ENCODE data around the gene VSTM1.
"Not testable (repeated sequence)": the region's sequence is repeated elsewhere in the genome, so short reads cannot be mapped to it uniquely, and the experiment has no call there.

VSTM1 gene, protein sequence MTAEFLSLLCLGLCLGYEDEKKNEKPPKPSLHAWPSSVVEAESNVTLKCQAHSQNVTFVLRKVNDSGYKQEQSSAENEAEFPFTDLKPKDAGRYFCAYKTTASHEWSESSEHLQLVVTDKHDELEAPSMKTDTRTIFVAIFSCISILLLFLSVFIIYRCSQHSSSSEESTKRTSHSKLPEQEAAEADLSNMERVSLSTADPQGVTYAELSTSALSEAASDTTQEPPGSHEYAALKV

DNA sequence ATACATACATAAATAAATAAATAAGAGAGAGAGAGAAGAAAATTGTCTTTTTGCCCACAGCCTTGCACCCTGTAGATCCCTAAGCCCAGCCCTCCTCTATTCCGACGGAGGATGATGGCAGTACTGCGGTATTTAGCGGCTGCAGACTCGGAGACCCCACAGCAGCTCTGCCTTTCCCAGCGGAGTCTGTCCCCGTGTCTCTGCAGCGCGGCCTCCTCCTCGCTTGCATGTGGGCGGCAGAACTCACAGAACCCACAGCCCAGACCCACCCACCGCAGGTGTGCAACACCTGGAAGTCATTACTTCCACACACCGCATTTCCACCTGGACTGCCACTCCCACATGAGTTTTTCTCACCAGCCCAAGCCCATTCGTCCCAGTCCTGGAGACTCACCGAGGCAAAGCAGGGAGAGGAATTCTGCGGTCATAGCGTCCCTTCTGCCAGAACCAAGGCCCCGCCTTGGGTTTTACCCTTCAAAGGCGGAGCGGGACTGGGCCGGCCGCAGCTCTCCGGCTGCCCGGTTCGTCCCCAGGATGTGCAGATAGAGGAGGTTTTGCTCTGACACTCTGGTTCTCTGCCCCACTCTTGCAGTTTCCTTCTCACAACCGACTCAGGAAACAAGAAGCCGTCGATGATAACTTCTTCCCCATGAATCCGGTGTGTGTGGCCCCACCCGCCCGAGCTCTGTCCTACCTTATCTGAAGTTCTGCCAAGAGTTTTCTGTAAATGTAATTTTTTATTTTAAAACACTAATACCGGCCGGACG lies at the start of gene VSTM1:
Gene VSTM1, minus strand, starts transcription at position 548 of the 767 bp plus-strand sequence. Its CDS starts 120 bp downstream, at position 428.
- DNase-seq (ENCODE audit: insufficient read length, low spot score) (no peak), FAIRE-seq (no peak)
- TF ChIP-seq POLR2A (IDR thresholded peaks at IDR 0.05; ENCODE audit: low read depth, low read length) = no peak

DNA sequence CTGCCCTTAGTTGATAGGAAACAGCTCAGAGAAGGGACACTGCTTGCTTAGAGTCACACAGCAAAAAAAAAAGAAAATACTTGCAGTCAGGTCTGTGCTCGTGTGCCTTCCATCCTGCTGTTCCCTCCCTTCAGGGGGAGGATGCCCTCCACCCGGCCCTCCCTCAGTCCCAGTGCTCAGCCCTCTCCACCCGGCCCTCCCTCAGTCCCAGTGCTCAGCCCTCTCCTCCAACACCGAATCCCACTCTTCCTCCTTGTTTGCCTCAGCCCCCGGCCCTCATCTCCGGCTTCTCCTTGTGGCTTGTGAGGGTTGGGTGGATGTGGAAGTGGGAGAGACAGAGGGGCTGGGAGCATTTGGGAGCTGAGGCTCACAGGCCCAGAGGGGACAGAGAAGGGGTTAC lies 46.0 kb upstream of the VSTM1 start:
- DNase-seq (ENCODE audit: insufficient read length, low spot score) = no peak
- no peak for FAIRE-seq
- no peak for TF ChIP-seq POLR2A (IDR thresholded peaks at IDR 0.05; ENCODE audit: low read depth, low read length)

DNA sequence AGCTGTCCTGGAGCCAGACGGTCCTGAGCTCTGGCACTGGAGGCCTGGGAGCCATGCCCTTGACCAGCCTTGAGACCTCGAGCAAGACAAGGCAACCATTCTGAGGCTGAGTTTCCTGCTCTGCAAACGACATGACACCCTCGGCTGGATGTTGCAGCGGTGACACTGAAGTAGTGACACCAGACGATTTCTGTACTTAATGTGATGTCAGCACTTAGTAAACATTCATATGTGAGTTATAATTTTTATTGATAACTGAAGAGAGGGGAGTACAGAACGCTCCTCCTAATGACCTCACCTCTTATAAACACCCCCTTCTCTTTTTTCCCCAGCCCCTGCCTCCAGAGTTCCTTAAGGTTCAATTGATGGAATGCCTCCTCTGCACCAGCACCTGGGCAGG lies 44.8 kb upstream of the VSTM1 start:
- no peak for FAIRE-seq
- DNase-seq (ENCODE audit: insufficient read length, low spot score) = no peak
- no peak for TF ChIP-seq POLR2A (IDR thresholded peaks at IDR 0.05; ENCODE audit: low read depth, low read length)

DNA sequence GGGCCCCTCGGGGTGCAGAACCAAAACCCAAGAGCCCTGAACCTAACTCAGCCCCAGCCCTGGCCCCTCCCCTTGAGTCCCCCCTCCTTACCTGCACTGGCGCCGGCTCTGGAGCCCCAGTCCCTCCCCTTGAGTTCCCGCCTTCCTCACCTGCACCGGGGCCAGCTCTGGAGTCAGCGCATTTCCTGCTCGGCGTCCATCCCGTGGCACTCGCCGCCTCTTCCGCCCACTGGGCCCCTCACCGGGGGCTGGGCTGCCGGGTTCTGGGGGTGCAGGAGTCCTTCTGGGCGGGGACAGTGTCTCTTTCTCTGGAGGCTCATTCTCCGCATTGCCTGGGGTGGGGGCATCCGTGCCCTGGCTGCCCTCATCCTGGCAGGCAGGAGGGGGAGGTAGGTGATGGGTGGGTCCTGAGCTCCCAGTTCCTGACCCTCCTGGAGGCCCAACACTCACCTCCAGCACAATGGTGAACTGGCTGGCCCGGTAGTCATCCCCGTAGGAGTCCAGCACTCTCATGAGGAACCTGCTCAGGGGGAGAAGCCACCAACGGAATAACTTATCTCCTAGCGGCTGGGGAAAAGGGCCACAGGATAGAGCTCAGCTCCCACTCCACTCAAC lies 44.3 kb upstream of the VSTM1 start:
- no peak for TF ChIP-seq POLR2A (IDR thresholded peaks at IDR 0.05; ENCODE audit: low read depth, low read length)
- DNase-seq (ENCODE audit: insufficient read length, low spot score) (no peak), FAIRE-seq (no peak)

DNA sequence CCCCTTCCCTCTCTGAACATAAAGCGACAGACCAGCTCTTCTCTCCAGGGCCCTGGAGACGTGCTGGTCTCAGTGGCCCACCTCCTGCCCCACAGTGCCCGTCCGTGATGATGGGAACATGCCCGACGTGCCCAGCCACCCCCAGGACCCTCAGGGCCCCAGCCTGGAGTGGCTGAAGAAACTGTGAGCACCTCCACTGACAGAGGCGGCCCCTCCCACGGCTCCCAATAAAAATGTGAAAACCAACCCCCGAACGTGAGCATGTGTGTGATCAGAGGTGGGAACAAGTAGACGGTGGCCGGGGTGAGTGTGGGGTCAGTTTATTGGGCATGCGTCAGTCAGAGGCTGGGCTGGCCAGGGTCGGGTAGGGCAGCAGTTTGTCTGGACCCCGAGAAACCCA lies 43.0 kb upstream of the VSTM1 start:
- DNase-seq (ENCODE audit: insufficient read length, low spot score) (no peak), FAIRE-seq (no peak)
- TF ChIP-seq POLR2A (IDR thresholded peaks at IDR 0.05; ENCODE audit: low read depth, low read length) = no peak

DNA sequence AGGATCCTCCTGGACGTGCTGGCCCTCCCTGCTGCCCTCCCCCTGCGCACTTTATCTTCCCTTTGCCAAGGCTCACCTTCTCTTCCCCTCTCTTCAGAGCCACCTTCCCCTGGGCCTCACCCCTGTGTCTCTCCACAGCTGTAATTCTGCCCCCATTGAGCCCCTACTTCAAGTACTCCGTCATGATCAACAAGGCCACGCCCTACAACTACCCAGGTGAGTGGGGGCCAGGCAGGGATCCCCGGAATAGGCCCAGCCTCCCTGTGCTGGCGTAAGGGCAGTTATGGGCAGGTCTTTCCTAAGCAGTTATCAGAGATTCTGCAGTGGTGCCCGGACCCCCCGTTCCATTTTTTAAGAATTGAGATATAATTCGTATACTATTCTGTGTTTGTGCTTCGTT lies 42.1 kb upstream of the VSTM1 start:
- no peak for FAIRE-seq
- no peak for DNase-seq (ENCODE audit: insufficient read length, low spot score)
- no peak for TF ChIP-seq POLR2A (IDR thresholded peaks at IDR 0.05; ENCODE audit: low read depth, low read length)

DNA sequence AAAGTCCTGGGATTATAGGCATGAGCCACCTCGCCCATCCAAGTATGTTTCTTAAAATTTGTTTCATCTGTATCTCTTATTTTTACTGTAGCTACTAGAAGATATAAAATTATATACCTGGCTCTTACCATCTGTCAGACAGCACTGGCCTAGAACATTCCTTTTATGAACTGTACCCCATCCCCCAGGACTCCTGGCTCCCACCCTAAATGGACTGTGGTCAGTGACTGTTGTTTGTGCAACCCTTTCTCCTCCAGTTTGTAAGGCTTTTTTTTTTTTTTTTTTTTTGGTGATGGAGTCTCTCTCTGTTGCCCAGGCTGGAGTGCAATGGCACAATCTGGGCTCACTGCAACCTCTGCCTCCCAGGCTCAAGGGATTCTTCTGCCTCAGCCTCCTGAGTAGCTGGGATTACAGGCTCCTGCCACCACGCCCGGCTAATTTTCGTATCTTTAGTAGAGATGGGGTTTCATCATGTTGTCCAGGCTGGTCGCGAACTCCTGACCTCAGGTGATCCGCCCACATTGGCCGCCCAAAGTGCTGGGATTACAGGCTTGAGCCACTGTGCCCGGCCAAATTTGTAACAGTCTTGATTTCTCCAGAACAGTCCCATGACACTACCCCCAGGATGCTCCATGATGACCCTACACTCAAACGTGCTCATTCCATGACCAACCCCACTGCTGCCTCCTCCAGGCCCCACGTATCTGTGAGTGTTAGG lies 41.5 kb upstream of the VSTM1 start:
- no peak for TF ChIP-seq POLR2A (IDR thresholded peaks at IDR 0.05; ENCODE audit: low read depth, low read length)
- FAIRE-seq (no peak), DNase-seq (ENCODE audit: insufficient read length, low spot score) (no peak)

DNA sequence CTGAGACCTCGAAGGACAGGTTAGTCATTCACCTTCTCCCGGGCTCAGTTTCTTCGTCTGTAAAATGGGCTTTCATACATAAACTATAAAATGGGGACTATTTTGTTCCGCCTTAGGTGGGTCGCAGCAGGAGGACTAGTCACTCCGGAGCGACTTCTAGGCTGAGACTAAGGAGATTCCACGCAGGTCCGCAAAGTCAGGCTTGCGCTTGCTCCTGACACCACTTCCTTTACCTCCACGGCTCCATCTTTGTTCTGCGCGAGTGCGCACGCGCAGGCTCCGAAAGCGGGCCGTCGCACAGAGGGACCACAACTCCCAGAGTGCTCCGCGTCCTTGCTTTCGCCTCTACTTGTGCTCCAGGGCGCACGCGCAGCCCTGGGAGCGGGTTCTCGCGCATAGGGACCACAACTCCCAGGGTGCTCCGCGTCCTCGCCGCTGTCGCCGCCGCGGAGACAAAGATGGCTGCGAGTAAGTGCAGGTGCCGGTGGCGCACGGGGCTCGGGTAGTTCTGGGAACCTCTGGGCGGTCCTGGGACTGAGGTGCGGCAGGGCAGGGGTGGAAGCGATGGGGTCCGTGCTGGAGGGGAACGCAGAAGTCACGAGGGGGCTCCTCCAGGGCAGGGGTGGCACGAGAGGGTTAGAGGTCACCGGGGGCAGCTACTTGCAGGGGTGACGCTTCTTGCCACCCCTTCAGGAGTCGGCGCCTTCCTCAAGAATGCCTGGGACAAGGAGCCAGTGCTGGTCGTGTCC lies 38.9 kb upstream of the VSTM1 start, which contains the start of gene NDUFA3:
Gene NDUFA3, plus strand, starts transcription at position 435 of the 749 bp plus-strand sequence. Its CDS starts 24 bp downstream, at position 459.
- TF ChIP-seq POLR2A (IDR thresholded peaks at IDR 0.05; ENCODE audit: low read depth, low read length) = peak; percentile 79
- DNase-seq (ENCODE audit: insufficient read length, low spot score) (peak; percentile 100), FAIRE-seq (peak; percentile 86)

DNA sequence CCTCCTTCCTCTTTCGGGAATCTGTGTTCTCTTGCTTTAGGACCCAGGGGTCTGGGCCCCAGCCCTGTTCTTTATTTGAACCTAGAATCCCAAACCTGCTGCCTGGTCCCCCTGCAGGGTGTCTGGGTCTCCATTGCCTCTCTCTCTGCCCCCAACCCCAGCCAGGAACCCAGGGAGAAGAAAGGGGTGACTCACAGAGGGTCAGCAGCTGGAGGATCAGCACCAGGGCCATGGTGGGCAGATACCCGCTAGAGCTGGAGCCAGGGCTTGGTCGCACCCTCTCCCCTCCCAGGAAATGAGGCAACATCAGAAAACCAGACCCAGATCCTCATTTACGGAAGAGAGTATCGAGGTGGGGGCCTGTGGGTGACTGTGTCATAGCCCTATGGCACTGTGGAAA lies 36.9 kb upstream of the VSTM1 start, which contains the start of gene OSCAR:
Gene OSCAR, minus strand, starts transcription at position 243 of the 400 bp plus-strand sequence. Its CDS starts 11 bp downstream, at position 232.
- no peak for DNase-seq (ENCODE audit: insufficient read length, low spot score)
- TF ChIP-seq POLR2A (IDR thresholded peaks at IDR 0.05; ENCODE audit: low read depth, low read length) = no peak
- no peak for FAIRE-seq

DNA sequence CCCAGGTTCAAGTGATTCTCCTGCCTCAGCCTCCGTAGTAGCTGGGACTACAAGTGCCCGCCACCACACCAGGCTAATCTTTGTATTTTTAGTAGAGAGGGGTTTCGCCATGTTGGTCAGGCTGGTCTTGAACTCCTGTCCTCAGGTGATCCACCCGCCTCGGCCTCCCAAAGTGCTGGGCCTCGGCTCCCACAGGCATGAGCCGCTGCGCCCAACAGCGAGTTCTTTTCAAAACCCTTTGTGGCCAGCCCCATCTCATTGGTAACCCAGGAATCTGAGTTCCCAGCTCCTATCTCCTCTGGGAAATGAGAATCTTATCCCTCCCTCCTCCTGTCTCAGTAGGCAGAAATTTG lies 36.2 kb upstream of the VSTM1 start:
- not testable (repeated sequence) for DNase-seq (ENCODE audit: insufficient read length, low spot score); FAIRE-seq

DNA sequence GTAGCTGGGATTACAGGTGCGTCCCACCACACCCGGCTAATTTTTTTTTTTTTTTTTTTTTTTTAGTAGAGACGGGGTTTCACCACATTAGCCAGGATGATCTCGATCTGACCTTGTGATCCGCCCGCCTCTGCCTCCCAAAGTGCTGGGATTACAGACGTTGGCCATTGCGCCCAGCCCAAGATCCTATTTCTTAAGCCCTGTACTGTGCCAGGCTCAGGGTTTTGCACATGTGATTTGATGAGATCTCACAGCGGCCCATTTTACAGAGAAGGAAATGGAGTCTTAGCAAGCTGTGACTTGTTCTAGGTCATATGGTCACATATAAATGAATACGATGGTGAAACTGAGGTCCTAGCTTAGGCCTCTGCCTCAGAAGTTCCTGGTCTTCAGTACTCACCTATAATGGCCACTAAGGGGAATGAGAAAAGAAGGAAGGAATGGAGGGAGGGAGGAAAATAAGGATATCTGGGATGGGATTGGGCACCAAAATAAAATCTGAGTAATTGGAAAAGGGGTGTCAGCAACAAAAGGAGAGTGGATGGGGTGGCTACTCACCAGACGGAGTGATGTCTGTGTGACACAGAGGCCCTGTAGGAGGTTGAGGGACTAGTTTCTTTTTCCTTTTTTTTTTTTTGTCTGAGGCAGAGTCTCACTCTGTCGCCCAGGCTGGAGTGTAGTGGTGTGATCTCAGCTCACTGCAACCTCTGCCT lies 35.6 kb upstream of the VSTM1 start:
- DNase-seq (ENCODE audit: insufficient read length, low spot score) (no peak), FAIRE-seq (no peak)
- no peak for TF ChIP-seq POLR2A (IDR thresholded peaks at IDR 0.05; ENCODE audit: low read depth, low read length)

DNA sequence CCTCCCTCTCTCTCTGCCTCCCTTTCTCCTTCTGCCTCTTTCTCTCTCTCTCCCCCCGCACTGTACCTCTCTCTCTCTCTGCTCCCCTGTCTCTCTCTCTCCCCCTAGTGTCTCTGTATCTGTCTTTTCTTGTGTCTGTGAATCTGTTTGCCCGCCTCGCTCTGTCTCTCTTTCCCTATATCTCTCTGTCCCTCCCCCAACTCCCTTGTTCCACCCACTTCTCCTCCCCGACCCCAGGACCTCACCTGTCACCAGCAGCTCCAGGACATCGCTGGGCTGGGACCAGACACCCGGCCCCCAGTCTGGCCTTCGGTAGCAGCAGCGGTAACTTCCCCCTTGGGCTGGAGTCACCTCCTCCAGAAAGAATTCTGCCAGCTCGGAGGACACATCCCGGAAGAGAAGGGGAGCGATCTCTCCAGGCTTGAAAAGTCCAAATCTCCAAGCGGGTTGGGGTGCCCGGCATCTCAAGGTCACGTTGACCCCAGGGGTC lies 33.0 kb upstream of the VSTM1 start:
- FAIRE-seq (no peak), DNase-seq (ENCODE audit: insufficient read length, low spot score) (no peak)

DNA sequence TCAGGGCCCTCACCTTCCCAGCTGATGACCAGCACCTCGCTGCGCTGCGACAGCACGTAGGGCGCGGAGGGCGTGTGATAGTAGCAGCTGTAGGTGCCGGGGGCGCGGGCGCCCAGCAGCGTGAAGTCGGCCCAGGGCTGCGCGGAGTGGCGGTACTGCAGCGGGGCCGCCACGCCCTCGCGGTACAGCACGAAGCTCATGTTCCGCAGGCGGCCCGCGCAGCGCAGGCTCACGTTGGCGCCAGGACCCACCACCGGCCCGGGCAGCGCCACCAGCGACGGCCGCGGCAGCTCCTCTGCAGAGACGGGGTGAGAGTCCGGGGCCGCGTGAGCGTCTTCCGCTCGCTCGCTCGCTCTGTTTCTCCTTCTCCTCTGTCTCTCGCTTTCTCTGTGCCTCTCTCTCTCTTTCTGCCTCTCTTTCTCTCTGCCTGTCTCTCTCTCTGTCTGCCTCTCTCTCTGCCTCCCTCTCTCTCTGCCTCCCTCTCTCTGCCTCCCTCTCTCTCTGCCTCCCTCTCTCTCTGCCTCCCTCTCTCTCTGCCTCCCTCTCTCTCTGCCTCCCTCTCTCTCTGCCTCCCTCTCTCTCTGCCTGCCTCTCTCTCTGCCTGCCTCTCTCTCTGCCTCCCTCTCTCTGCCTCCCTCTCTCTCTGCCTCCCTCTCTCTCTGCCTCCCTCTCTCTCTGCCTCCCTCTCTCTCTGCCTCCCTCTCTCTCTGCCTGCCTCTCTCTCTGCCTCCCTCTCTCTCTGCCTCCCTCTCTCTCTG lies 32.3 kb upstream of the VSTM1 start:
- not testable (repeated sequence) for FAIRE-seq

More for the DNA sequence above, 33.0 kb upstream of the VSTM1 start:
- no peak for TF ChIP-seq POLR2A (IDR thresholded peaks at IDR 0.05; ENCODE audit: low read depth, low read length)

More for the DNA sequence above, 32.3 kb upstream of the VSTM1 start:
- DNase-seq (ENCODE audit: insufficient read length, low spot score) = not testable (repeated sequence)
